Stimulated activated CD4-positive, alpha-beta T cell treated with anti-CD3 and anti-CD28 coated beads, Interleukin-4, amount 100 ng/mL, for 24 hours (primary cell): ENCODE data around the gene GRIA1.

ENCODE experiments used
- DNase-seq: peaks from one replicate; pipeline ENCODE4 v3.0.0-alpha.2; 2020

Gene GRIA1

GRCh38 chr5:153500178-153500577 lies 9.7 kb downstream of the GRIA1 start:
- no peak for DNase-seq

- DNase-seq, result no peak
Measured at GRCh38 chr5:153504726-153505125, 14.3 kb downstream of the GRIA1 start.

GRCh38 chr5:153508700-153509099 lies 18.2 kb downstream of the GRIA1 start:
- no peak for DNase-seq

- DNase-seq, result no peak
Measured at GRCh38 chr5:153511622-153512021, 21.2 kb downstream of the GRIA1 start.

- no peak for DNase-seq
Measured at GRCh38 chr5:153513156-153513555, 22.7 kb downstream of the GRIA1 start.

- DNase-seq, result no peak
Measured at GRCh38 chr5:153515301-153515700, 24.8 kb downstream of the GRIA1 start.

- no peak for DNase-seq
Measured at GRCh38 chr5:153516504-153517240, 26.2 kb downstream of the GRIA1 start.

- no peak for DNase-seq
Measured at GRCh38 chr5:153517241-153517611, 26.8 kb downstream of the GRIA1 start.

GRCh38 chr5:153520137-153520536 lies 29.7 kb downstream of the GRIA1 start:
- no peak for DNase-seq

- DNase-seq, result no peak
Measured at GRCh38 chr5:153520952-153521351, 30.5 kb downstream of the GRIA1 start.

- no peak for DNase-seq
Measured at GRCh38 chr5:153523211-153523610, 32.7 kb downstream of the GRIA1 start.

GRCh38 chr5:153523831-153524230 lies 33.4 kb downstream of the GRIA1 start:
- no peak for DNase-seq

GRCh38 chr5:153525536-153525935 lies 35.1 kb downstream of the GRIA1 start:
- no peak for DNase-seq

- DNase-seq, result no peak
Measured at GRCh38 chr5:153530357-153531143, 40.1 kb downstream of the GRIA1 start.

GRCh38 chr5:153533546-153533945 lies 43.1 kb downstream of the GRIA1 start:
- no peak for DNase-seq

- no peak for DNase-seq
Measured at GRCh38 chr5:153534102-153534501, 43.6 kb downstream of the GRIA1 start.

GRCh38 chr5:153537207-153537606 lies 46.7 kb downstream of the GRIA1 start:
- no peak for DNase-seq

- no peak for DNase-seq
Measured at GRCh38 chr5:153539983-153540382, 49.5 kb downstream of the GRIA1 start.

GRCh38 chr5:153542536-153542935 lies 52.1 kb downstream of the GRIA1 start:
- DNase-seq, result no peak

- no peak for DNase-seq
Measured at GRCh38 chr5:153543288-153543687, 52.8 kb downstream of the GRIA1 start.

GRCh38 chr5:153543959-153544470 lies 53.5 kb downstream of the GRIA1 start:
- no peak for DNase-seq

- DNase-seq, result no peak
Measured at GRCh38 chr5:153544706-153545105, 54.2 kb downstream of the GRIA1 start.

- DNase-seq, result no peak
Measured at GRCh38 chr5:153546566-153546965, 56.1 kb downstream of the GRIA1 start.

GRCh38 chr5:153551537-153552079 lies 61.1 kb downstream of the GRIA1 start:
- DNase-seq, result no peak
